Adipocyte (in vitro differentiated cells): Measurements from ENCODE around the gene TGM2.

Source experiments
- DNase-seq: peaks from one replicate; pipeline ENCODE4 v3.0.0-alpha.2; 2015; ENCODE audit warnings: low read depth
- H3K27me3 ChIP-seq: replicated peaks from 2 replicates; pipeline ENCODE4 v1.7.0; 2013; ENCODE audit warnings: mild to moderate bottlenecking, low read length, moderate library complexity; ENCODE audit not compliant: control insufficient read depth, insufficient read depth
- H3K36me3 ChIP-seq: 2 replicates; pipeline ENCODE4 v1.7.0; 2013; ENCODE audit warnings: low read length, mild to moderate bottlenecking, moderate library complexity; ENCODE audit not compliant: control insufficient read depth, insufficient read depth, severe bottlenecking
- H3K4me1 ChIP-seq: 2 replicates; pipeline ENCODE4 v1.7.0; 2013; ENCODE audit warnings: mild to moderate bottlenecking, low read length, moderate library complexity; ENCODE audit not compliant: control insufficient read depth, insufficient read depth
- H3K4me3 ChIP-seq: 2 replicates; pipeline ENCODE4 v1.7.0; 2013; ENCODE audit warnings: mild to moderate bottlenecking, low read length, moderate library complexity
- H3K9ac ChIP-seq: 2 replicates; pipeline ENCODE4 v1.7.0; 2013; ENCODE audit warnings: mild to moderate bottlenecking, low read length, moderate library complexity
- H3K9me3 ChIP-seq: 2 replicates; pipeline ENCODE4 v1.7.0; 2013; ENCODE audit warnings: mild to moderate bottlenecking, low read length, moderate library complexity; ENCODE audit not compliant: control insufficient read depth

TGM2 gene

GRCh38 chr20:38208088-38208487, 43.0 kb upstream of the TGM2 start:
- H3K9ac ChIP-seq: no peak overlapping the region
- H3K36me3 ChIP-seq: no peaks in the 10 kb centered on the region
- H3K4me1 ChIP-seq: peaks cover 7% of the 10 kb centered on the region
- no peaks in the 10 kb centered on the region for H3K9me3 ChIP-seq
- no peaks in the 10 kb centered on the region for H3K27me3 ChIP-seq
- no peak for DNase-seq
- H3K4me3 ChIP-seq: no peak overlapping the region

GRCh38 chr20:38207621-38208020, 42.6 kb upstream of the TGM2 start:
- Histone ChIP-seq H3K9me3 (no peaks in the 10 kb centered on the region), H3K4me1 (peaks cover 7% of the 10 kb centered on the region), H3K36me3 (no peaks in the 10 kb centered on the region), H3K27me3 (no peaks in the 10 kb centered on the region), H3K9ac (no peak overlapping the region), H3K4me3 (no peak overlapping the region)
- no peak for DNase-seq

GRCh38 chr20:38205001-38205400, 39.9 kb upstream of the TGM2 start:
- no peak overlapping the region for H3K4me3 ChIP-seq
- no peaks in the 10 kb centered on the region for H3K36me3 ChIP-seq
- no peak for DNase-seq
- peaks cover 7% of the 10 kb centered on the region for H3K4me1 ChIP-seq
- no peak overlapping the region for H3K9ac ChIP-seq
- no peaks in the 10 kb centered on the region for H3K9me3 ChIP-seq
- no peaks in the 10 kb centered on the region for H3K27me3 ChIP-seq

- no peaks in the 10 kb centered on the region for H3K36me3 ChIP-seq
- no peaks in the 10 kb centered on the region for H3K9me3 ChIP-seq
- no peak overlapping the region for H3K9ac ChIP-seq
- H3K27me3 ChIP-seq: no peaks in the 10 kb centered on the region
- no peak overlapping the region for H3K4me3 ChIP-seq
- DNase-seq: no peak
- peaks cover 3% of the 10 kb centered on the region for H3K4me1 ChIP-seq
These were observed 38.9 kb upstream of the TGM2 start for GRCh38 chr20:38203981-38204357.

- Histone ChIP-seq H3K27me3 (no peaks in the 10 kb centered on the region), H3K36me3 (no peaks in the 10 kb centered on the region), H3K9me3 (no peaks in the 10 kb centered on the region), H3K4me3 (no peak overlapping the region), H3K4me1 (peaks cover 4% of the 10 kb centered on the region), H3K9ac (no peak overlapping the region)
- DNase-seq: no peak
These were observed 38.4 kb upstream of the TGM2 start for GRCh38 chr20:38203337-38203980.

GRCh38 chr20:38202982-38203293, 37.9 kb upstream of the TGM2 start:
- H3K27me3 ChIP-seq: no peaks in the 10 kb centered on the region
- no peak overlapping the region for H3K9ac ChIP-seq
- H3K4me3 ChIP-seq: no peak overlapping the region
- no peak for DNase-seq
- H3K36me3 ChIP-seq: no peaks in the 10 kb centered on the region
- H3K4me1 ChIP-seq: peaks cover 9% of the 10 kb centered on the region
- H3K9me3 ChIP-seq: no peaks in the 10 kb centered on the region

- DNase-seq: no peak
- Histone ChIP-seq H3K9ac (no peak overlapping the region), H3K27me3 (no peaks in the 10 kb centered on the region)
These were observed 37.3 kb upstream of the TGM2 start for GRCh38 chr20:38202153-38202981.

GRCh38 chr20:38201356-38201755, 36.3 kb upstream of the TGM2 start:
- DNase-seq: peak; percentile 63

More at GRCh38 chr20:38202153-38202981, 37.3 kb upstream of the TGM2 start:
- no peaks in the 10 kb centered on the region for H3K9me3 ChIP-seq
- H3K4me1 ChIP-seq: peaks cover 14% of the 10 kb centered on the region
- H3K4me3 ChIP-seq: no peak overlapping the region
- no peaks in the 10 kb centered on the region for H3K36me3 ChIP-seq

GRCh38 chr20:38200646-38201045, 35.6 kb upstream of the TGM2 start:
- no peak for DNase-seq
- Histone ChIP-seq H3K27me3 (no peaks in the 10 kb centered on the region), H3K4me1 (peaks cover 29% of the 10 kb centered on the region), H3K4me3 (no peak overlapping the region), H3K9ac (no peak overlapping the region), H3K9me3 (no peaks in the 10 kb centered on the region), H3K36me3 (no peaks in the 10 kb centered on the region)

More at GRCh38 chr20:38201356-38201755, 36.3 kb upstream of the TGM2 start:
- H3K9ac ChIP-seq: no peak overlapping the region
- H3K4me3 ChIP-seq: no peak overlapping the region
- no peaks in the 10 kb centered on the region for H3K27me3 ChIP-seq
- H3K9me3 ChIP-seq: no peaks in the 10 kb centered on the region
- no peaks in the 10 kb centered on the region for H3K36me3 ChIP-seq
- peaks cover 22% of the 10 kb centered on the region for H3K4me1 ChIP-seq

- Histone ChIP-seq H3K9me3 (no peaks in the 10 kb centered on the region), H3K4me3 (no peak overlapping the region), H3K9ac (no peak overlapping the region), H3K36me3 (no peaks in the 10 kb centered on the region), H3K27me3 (peaks cover 7% of the 10 kb centered on the region), H3K4me1 (peaks cover 29% of the 10 kb centered on the region)
- DNase-seq: no peak
These were observed 34.7 kb upstream of the TGM2 start for GRCh38 chr20:38199501-38200390.

- no peak overlapping the region for H3K9ac ChIP-seq
- H3K27me3 ChIP-seq: peaks cover 11% of the 10 kb centered on the region
- peaks cover 29% of the 10 kb centered on the region for H3K4me1 ChIP-seq
- H3K9me3 ChIP-seq: no peaks in the 10 kb centered on the region
- H3K4me3 ChIP-seq: no peak overlapping the region
- H3K36me3 ChIP-seq: no peaks in the 10 kb centered on the region
- no peak for DNase-seq
These were observed 33.3 kb upstream of the TGM2 start for GRCh38 chr20:38198238-38198861.
